Activated B cell treated with CpG ODN at 0.5 μM for 24 hours (primary cell): ENCODE measurements around the gene EML3. TPM values are rescaled to one million over a fixed set of nuclear protein-coding genes. Genes with fewer than 3 reads are reported as not detected.
"Not testable (repeated sequence)": the region's sequence is repeated elsewhere in the genome, so short reads cannot be mapped to it uniquely, and the experiment has no call there.

Source experiments
- ATAC-seq: fragments of 200-7000 bp; cut with Tn5 transposase; one replicate; pipeline ENCODE4 v1.10.0; 2021; ENCODE audit warnings: low read depth, mild to moderate bottlenecking, moderate library complexity
- CTCF ChIA-PET: fragments of 350-600 bp; sonication (Branson Sonifier 250); formaldehyde crosslinking; loops from one replicate; lab custom pipeline; 2021; ENCODE audit warnings: antibody characterized with exemption; lab: Charles Lee
- POLR2A ChIA-PET: fragments of 350-600 bp; sonication (Branson Sonifier 250); formaldehyde crosslinking; loops from one replicate; lab custom pipeline; 2021; ENCODE audit warnings: antibody characterized with exemption; lab: Charles Lee
- DNase-seq: peaks from one replicate; pipeline ENCODE4 v3.0.0; 2022
- H3K27ac Mint-ChIP-seq: one replicate; pipeline ENCODE4 v1.8.0; 2020; ENCODE audit warnings: mixed read lengths
- H3K27me3 Mint-ChIP-seq: one replicate; pipeline ENCODE4 v1.8.0; 2021; ENCODE audit warnings: mixed read lengths
- H3K36me3 Mint-ChIP-seq: one replicate; pipeline ENCODE4 v1.8.0; 2021; ENCODE audit warnings: low read depth, mixed read lengths
- H3K4me1 Mint-ChIP-seq: one replicate; pipeline ENCODE4 v1.8.0; 2021; ENCODE audit warnings: mixed read lengths
- H3K4me3 Mint-ChIP-seq: one replicate; pipeline ENCODE4 v1.8.0; 2020; ENCODE audit warnings: mild to moderate bottlenecking, mixed read lengths
- H3K9me3 Mint-ChIP-seq: one replicate; pipeline ENCODE4 v1.8.0; 2020; ENCODE audit warnings: mixed read lengths
- CTCF ChIP-seq: fragments of 200-600 bp; IDR thresholded peaks from one replicate; pipeline ENCODE4 v1.8.0; 2022; ENCODE audit warnings: antibody characterized with exemption, mild to moderate bottlenecking
- intact Hi-C: fragments of 100-400 bp; cut with micrococcal nuclease; formaldehyde crosslinking; loops from one replicate; pipeline ENCODE4 v1.15.1; 2024
- total RNA-seq: library from RNA; stranded (reverse); gene quantifications from 2 replicates; pipeline ENCODE4 v1.2.3, GENCODE V29; 2022

Gene EML3
- total RNA-seq, 1 donor from 2014 or later, result 128 TPM

- no peak for TF ChIP-seq CTCF
- intact Hi-C loops, result no loop called here
- H3K27me3 Mint-ChIP-seq, result no peaks in the 10 kb centered on the region
- ATAC-seq (no peak), DNase-seq (no peak)
- POLR2A ChIA-PET, result interaction anchor here (0.5 to 1.7 kb wide), 8 partner anchors 12 to 217 kb away, joined by 3 to 6 read pairs (median 4); partner anchors contain the start of genes C11orf98, CSKMT, INTS5 and MTA2
- H3K4me1 Mint-ChIP-seq, result peaks cover 48% of the 10 kb centered on the region
- no peak overlapping the region for H3K27ac Mint-ChIP-seq
- CTCF ChIA-PET, result interaction anchor here (1.1 kb wide), 1 partner anchor 46 kb away, joined by 5 read pairs; no protein-coding TSS in a partner anchor
- H3K9me3 Mint-ChIP-seq, result no peaks in the 10 kb centered on the region
- H3K4me3 Mint-ChIP-seq, result no peak overlapping the region
- peaks cover 49% of the 10 kb centered on the region for H3K36me3 Mint-ChIP-seq
Observed at GRCh38 chr11:62588966-62589637, 23.5 kb downstream of the EML3 start.

- H3K4me3 Mint-ChIP-seq, H3K27ac Mint-ChIP-seq, ATAC-seq, H3K9me3 Mint-ChIP-seq, H3K27me3 Mint-ChIP-seq, DNase-seq, intact Hi-C loops: not testable (repeated sequence)
- ChIA-PET CTCF (interaction anchor here (1.6 kb wide), 1 partner anchor 161 kb away, joined by 3 read pairs; no protein-coding TSS in a partner anchor), POLR2A (interaction anchor here (0.8 kb wide), 1 partner anchor 296 kb away, joined by 3 read pairs; no protein-coding TSS in a partner anchor)
- peaks cover 47% of the 10 kb centered on the region for H3K36me3 Mint-ChIP-seq
- peaks cover 13% of the 10 kb centered on the region for H3K4me1 Mint-ChIP-seq
Observed at GRCh38 chr11:62585356-62585755, 27.2 kb downstream of the EML3 start.

GRCh38 chr11:62581735-62582134 is 30.8 kb downstream of the EML3 start:
- H3K27me3 Mint-ChIP-seq, H3K4me3 Mint-ChIP-seq, intact Hi-C loops, H3K4me1 Mint-ChIP-seq, H3K27ac Mint-ChIP-seq, ATAC-seq, CTCF ChIA-PET, H3K9me3 Mint-ChIP-seq, DNase-seq, POLR2A ChIA-PET: not testable (repeated sequence)
- H3K36me3 Mint-ChIP-seq, result peaks cover 53% of the 10 kb centered on the region

- Mint-ChIP-seq H3K9me3 (no peaks in the 10 kb centered on the region), H3K27me3 (no peaks in the 10 kb centered on the region), H3K4me3 (no peak overlapping the region), H3K27ac (no peak overlapping the region), H3K4me1 (peaks cover 1% of the 10 kb centered on the region), H3K36me3 (peaks cover 55% of the 10 kb centered on the region)
- ATAC-seq (no peak), DNase-seq (no peak)
- ChIA-PET POLR2A (interaction anchor here (0.5 to 1.5 kb wide), 3 partner anchors 10 to 180 kb away, joined by 3 to 9 read pairs (median 8); partner anchors contain the start of genes POLR2G and TUT1), CTCF (no interaction called here)
- no peak for TF ChIP-seq CTCF
- intact Hi-C loops, result no loop called here
Observed at GRCh38 chr11:62580959-62581715, 31.4 kb downstream of the EML3 start.

- intact Hi-C loops, result no loop called here
- H3K4me1 Mint-ChIP-seq, result peaks cover 11% of the 10 kb centered on the region
- ChIA-PET POLR2A (no interaction called here), CTCF (no interaction called here)
- H3K9me3 Mint-ChIP-seq, result no peaks in the 10 kb centered on the region
- peaks cover 55% of the 10 kb centered on the region for H3K36me3 Mint-ChIP-seq
- ATAC-seq (no peak), DNase-seq (no peak)
- no peak for TF ChIP-seq CTCF
- H3K4me3 Mint-ChIP-seq, result no peak overlapping the region
- no peak overlapping the region for H3K27ac Mint-ChIP-seq
- H3K27me3 Mint-ChIP-seq, result no peaks in the 10 kb centered on the region
Observed at GRCh38 chr11:62579252-62579651, 33.3 kb downstream of the EML3 start.

- no peaks in the 10 kb centered on the region for H3K9me3 Mint-ChIP-seq
- intact Hi-C loops, result no loop called here
- ATAC-seq, result no peak
- no peaks in the 10 kb centered on the region for H3K27me3 Mint-ChIP-seq
- TF ChIP-seq CTCF, result no peak
- peaks cover 17% of the 10 kb centered on the region for H3K4me1 Mint-ChIP-seq
- H3K36me3 Mint-ChIP-seq, result peaks cover 57% of the 10 kb centered on the region
- no peak overlapping the region for H3K4me3 Mint-ChIP-seq
- ChIA-PET POLR2A (no interaction called here), CTCF (interaction anchor here (0.6 kb wide), 1 partner anchor 10 kb away, joined by 5 read pairs; no protein-coding TSS in a partner anchor)
- no peak for DNase-seq
- H3K27ac Mint-ChIP-seq, result no peak overlapping the region
Observed at GRCh38 chr11:62578541-62578940, 34.0 kb downstream of the EML3 start.
